ENCODE results near the gene TAF1C.

Gene TAF1C

GRCh38 chr16:84182680-84183571, 3.9 kb downstream of the TAF1C start:
- no peak for DNase-seq (ENCODE audit: low spot score)

GRCh38 chr16:84182104-84182503, 4.8 kb downstream of the TAF1C start:
- no peak for DNase-seq (ENCODE audit: low spot score)

DNA sequence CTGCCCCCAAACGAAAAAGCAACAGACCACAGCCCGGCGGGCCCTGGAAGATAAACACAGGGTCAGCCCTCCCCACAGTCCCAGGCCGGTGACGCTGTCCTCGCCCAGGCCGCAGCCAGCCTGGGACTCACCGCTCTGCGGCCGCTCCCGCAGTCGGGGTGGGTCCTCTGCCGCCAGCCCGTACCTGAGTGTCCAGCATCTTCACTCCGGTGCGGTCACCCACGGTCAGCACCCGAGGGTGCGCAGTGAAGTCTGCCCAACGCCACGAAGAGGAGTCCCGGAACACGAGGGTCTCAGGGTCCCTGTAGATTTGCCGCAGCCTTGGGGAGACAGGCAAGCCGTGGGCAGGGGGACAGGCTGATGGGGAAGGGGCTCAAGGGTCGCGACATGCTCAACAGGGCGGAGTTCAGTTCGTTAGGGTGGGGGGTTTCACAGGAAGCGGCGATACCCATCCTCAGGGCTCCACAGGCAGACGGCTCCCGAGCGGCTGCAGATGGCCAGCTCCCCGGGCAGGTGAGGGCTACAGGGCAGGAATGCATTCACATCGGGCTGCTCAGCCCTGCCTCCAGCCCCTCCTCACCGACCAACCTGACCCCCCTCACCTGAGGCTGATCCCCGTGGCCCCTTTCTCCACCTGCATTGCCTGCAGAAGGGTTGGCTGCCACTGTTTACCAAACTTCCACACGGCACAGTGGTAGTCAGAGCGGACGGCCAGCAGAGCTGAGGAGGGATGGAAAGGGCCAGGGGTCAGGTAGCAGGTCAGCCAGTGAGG, 5.5 kb downstream of the TAF1C start:
- no peak for DNase-seq (ENCODE audit: low spot score)

- no peak for DNase-seq (ENCODE audit: low spot score)
Measured at GRCh38 chr16:84180519-84181140, 6.2 kb downstream of the TAF1C start.

GRCh38 chr16:84179612-84180320, 7.1 kb downstream of the TAF1C start:
- no peak for DNase-seq (ENCODE audit: low spot score)

- no peak for DNase-seq (ENCODE audit: low spot score)
Measured at GRCh38 chr16:84178892-84179611, 7.8 kb downstream of the TAF1C start.

DNA sequence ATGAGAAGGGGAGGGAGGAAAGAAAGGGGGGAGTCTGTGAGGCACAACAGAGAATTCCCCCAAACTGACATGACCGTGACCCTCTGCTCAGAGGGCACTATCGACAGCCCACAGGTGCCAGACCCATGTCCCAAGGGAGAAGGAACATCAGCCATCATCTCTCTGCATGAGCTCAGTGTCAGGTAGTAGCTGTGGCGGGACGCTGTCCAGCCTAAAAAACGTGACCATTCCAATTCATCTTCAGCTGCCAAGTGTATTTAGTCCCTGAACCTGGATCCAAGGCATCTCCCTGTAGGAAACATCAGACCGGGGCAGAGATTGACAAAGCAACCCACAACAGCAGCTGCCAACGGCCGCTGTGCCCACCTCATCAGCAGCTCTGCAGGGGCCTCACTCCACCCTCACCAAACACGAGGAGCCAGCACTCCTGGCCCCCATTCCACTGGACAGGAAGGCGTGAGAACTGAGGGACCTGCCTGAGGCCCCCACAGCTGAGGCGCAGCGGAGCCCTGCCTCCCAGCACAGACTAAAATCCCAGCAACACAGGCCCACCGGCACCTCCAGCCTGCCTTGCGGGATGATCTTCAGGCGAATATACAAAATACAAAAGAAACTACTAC, 8.6 kb downstream of the TAF1C start:
- DNase-seq (ENCODE audit: low spot score): no peak

DNA sequence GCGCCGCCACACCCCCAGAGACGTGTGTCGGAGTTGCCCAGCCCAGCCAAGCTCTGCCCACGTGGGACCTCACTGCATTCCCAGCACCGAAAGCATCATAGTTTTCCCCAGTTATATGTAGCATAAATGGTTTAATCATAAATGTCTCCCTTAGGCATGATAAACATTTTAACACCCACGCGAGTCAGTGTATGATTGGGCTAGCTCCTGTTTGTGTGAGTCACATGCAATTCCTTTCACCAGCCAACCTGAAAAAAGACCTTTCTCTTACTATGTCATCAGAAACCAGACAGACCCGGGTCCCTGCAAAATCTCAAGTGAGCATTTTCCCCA, 9.2 kb downstream of the TAF1C start:
- no peak for DNase-seq (ENCODE audit: low spot score)

- no peak for DNase-seq (ENCODE audit: low spot score)
Measured at GRCh38 chr16:84176192-84177053, 10.4 kb downstream of the TAF1C start.

GRCh38 chr16:84175350-84176081, 11.3 kb downstream of the TAF1C start:
- peak; percentile 73 for DNase-seq (ENCODE audit: low spot score)

DNA sequence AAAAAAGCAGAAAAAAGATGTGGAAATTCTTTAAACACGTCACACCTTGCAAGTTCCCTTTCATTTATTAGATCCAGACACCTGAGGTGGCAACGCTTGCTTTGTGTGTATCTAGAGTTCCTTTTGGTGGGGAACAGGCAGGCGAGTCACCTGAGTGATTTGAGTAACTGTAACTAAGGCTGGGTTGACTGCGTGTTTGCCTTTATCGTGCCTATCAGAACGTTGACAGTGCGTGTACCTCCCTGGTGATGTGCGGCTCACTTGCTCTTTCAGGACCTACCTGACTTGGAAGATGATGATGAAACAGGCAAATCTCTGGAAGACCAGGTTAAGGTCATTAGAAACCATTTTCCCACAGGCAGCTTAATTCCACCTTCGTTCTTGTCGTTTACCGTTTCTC, 12.5 kb downstream of the TAF1C start:
- DNase-seq (ENCODE audit: low spot score): no peak

DNA sequence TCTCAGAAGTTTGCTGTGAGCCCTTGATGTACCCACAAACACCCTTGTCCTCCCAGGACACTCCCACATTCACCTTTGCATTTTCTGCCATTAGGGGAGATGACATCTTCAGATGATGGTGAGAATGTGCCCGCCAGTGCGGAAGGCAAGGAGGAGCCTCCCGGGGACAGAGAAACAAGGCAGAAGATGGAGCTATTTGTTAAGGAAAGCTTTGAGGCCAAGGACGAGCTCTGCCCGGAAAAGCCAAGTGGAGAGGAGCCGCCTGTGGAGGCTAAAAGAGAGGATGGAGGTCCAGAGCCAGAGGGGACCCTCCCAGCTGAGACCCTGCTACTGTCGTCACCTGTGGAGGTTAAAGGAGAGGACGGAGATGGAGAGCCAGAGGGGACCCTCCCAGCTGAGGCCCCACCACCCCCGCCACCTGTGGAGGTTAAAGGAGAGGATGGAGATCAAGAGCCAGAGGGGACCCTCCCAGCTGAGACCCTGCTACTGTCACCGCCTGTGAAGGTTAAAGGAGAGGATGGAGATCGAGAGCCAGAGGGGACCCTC, 17.0 kb downstream of the TAF1C start:
- DNase-seq (ENCODE audit: low spot score): no peak

DNA sequence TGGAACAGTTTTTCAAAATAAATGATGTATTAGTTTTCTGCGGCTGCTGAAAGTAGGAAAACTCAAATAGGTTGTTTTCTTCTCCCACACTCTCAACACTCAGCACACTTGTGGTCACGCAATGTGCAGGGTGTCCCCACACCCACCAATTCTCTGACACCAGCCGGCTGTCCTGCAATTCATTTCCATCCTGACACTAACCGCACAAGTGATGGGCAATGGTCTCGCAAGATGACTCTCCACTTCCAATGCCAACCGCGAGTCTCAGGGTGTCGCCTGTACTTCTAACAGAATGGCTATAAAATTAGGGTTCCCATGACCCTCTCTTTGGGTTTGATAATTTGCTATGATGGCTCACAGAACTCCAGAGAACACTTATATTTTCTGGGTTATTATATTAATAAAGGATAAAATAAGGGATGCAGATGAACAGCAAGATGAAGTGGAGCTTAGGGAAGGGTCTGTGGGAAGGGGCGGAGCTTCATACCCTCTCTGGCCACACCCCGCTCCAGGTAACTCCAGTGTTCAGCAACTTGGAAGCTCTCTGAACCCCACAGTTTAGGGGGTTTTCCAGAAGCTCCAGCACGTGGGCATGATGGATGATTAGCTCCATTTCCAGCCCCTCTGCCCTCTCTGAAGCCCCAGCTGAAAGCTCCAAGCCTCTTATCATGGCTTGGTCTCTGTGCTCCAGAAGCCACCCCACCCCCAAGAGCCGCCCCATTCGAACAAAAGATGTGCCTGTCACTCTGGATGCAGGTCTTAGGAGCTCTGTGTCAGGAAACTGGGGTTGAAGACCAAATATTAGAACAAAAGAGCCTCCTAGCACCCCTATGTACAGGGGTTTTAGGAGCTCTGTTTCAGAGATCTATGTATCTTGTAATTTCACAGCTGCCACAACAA, 19.8 kb downstream of the TAF1C start:
- DNase-seq (ENCODE audit: low spot score): no peak

GRCh38 chr16:84165746-84166145, 21.1 kb downstream of the TAF1C start:
- no peak for DNase-seq (ENCODE audit: low spot score)

- no peak for DNase-seq (ENCODE audit: low spot score)
Measured at GRCh38 chr16:84161801-84162200, 25.1 kb downstream of the TAF1C start.

GRCh38 chr16:84161037-84161436, 25.8 kb downstream of the TAF1C start:
- DNase-seq (ENCODE audit: low spot score): no peak

DNA sequence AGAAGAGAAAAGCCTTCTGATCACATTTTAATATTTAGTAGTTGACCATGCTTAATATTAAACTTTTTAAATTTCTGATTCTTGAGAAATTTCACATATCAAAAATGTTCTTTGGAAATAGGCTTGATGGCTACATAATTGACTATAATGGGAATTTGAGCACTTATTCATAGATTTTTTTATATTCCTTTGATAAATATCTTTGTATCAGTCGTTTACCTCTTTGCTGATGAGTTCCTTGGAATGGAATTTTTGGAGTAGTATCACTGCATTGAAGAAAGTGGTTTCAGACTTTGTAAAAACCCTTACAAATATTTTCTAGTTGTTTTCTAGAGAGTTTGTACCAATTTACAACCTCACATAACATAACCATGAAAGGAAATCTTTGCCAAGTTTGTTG, 27.1 kb downstream of the TAF1C start:
- no peak for DNase-seq (ENCODE audit: low spot score)

- no peak for DNase-seq (ENCODE audit: low spot score)
Measured at GRCh38 chr16:84159007-84159406, 27.9 kb downstream of the TAF1C start.
